Glutamatergic neuron (in vitro differentiated cells): ENCODE data around the gene MINDY1. TPM values are rescaled to one million over a fixed set of nuclear protein-coding genes. Genes with fewer than 3 reads are reported as not detected.

Source experiments
- DNase-seq: peaks from one replicate; pipeline ENCODE4 v3.0.0; 2022
- H3K27ac Mint-ChIP-seq: one replicate; pipeline ENCODE4 v1.8.0; 2020; ENCODE audit warnings: mild to moderate bottlenecking, mixed read lengths, inconsistent platforms; ENCODE audit not compliant: unreplicated experiment
- H3K27me3 Mint-ChIP-seq: one replicate; pipeline ENCODE4 v1.8.0; 2020; ENCODE audit warnings: mild to moderate bottlenecking, moderate library complexity, mixed read lengths, inconsistent platforms; ENCODE audit not compliant: unreplicated experiment
- H3K36me3 Mint-ChIP-seq: one replicate; pipeline ENCODE4 v1.8.0; 2020; ENCODE audit warnings: mild to moderate bottlenecking, mixed read lengths, inconsistent platforms; ENCODE audit not compliant: unreplicated experiment
- H3K4me1 Mint-ChIP-seq: one replicate; pipeline ENCODE4 v1.8.0; 2020; ENCODE audit warnings: mild to moderate bottlenecking, low read depth, mixed read lengths, inconsistent platforms; ENCODE audit not compliant: unreplicated experiment
- H3K4me3 Mint-ChIP-seq: one replicate; pipeline ENCODE4 v1.8.0; 2020; ENCODE audit warnings: mild to moderate bottlenecking, mixed read lengths, inconsistent platforms; ENCODE audit not compliant: unreplicated experiment
- H3K9me3 Mint-ChIP-seq: one replicate; pipeline ENCODE4 v1.8.0; 2020; ENCODE audit warnings: mild to moderate bottlenecking, moderate library complexity, mixed read lengths, inconsistent platforms; ENCODE audit not compliant: unreplicated experiment
- CTCF ChIP-seq: fragments of 200-600 bp; sonication (generic); IDR thresholded peaks from one replicate; pipeline ENCODE4 v1.5.0; 2021; ENCODE audit not compliant: partially characterized antibody, unreplicated experiment
- total RNA-seq: library from RNA; stranded (reverse); fragmentation: NEBNext Ultra II Directional; extraction: Animal tissue kit (Norgen Biotek cat#: 25700); gene quantifications from one replicate; pipeline ENCODE4 v1.2.1, GENCODE V29; 2021; ENCODE audit not compliant: unreplicated experiment

The MINDY1 gene
- total RNA-seq, 1 donor from 2014 or later = 26.2 TPM

GRCh38 chr1:151047925-151048644, 41.4 kb upstream of the MINDY1 start:
- TF ChIP-seq CTCF = peak; percentile 73
- peaks cover 10% of the 10 kb centered on the region for H3K9me3 Mint-ChIP-seq
- no peaks in the 10 kb centered on the region for H3K4me1 Mint-ChIP-seq
- peak overlapping the region; percentile 94 for H3K27ac Mint-ChIP-seq
- H3K4me3 Mint-ChIP-seq = peak overlapping the region; percentile 99
- H3K27me3 Mint-ChIP-seq = peaks cover 3% of the 10 kb centered on the region
- DNase-seq = peak; percentile 73
- H3K36me3 Mint-ChIP-seq = peaks cover 4% of the 10 kb centered on the region

GRCh38 chr1:151047591-151047924, 40.9 kb upstream of the MINDY1 start, which contains the start of gene C1orf56:
Gene C1orf56 (plus strand): TSS chr1:151047751. CDS start chr1:151047848, 97 bp downstream.
- Mint-ChIP-seq H3K27ac (peak within 1 kb of the TSS; percentile 94), H3K9me3 (peaks cover 10% of the 10 kb centered on the region), H3K27me3 (peaks cover 3% of the 10 kb centered on the region), H3K4me3 (peak within 1 kb of the TSS; percentile 99), H3K36me3 (peaks cover 4% of the 10 kb centered on the region), H3K4me1 (no peaks in the 10 kb centered on the region)
- no peak for TF ChIP-seq CTCF
- DNase-seq = peak; percentile 74

- Mint-ChIP-seq H3K9me3 (peaks cover 9% of the 10 kb centered on the region), H3K4me1 (no peaks in the 10 kb centered on the region), H3K36me3 (peaks cover 4% of the 10 kb centered on the region), H3K4me3 (no peak overlapping the region), H3K27me3 (no peaks in the 10 kb centered on the region), H3K27ac (no peak overlapping the region)
- no peak for TF ChIP-seq CTCF
- no peak for DNase-seq
Observed at GRCh38 chr1:151043163-151043562, 36.5 kb upstream of the MINDY1 start.

GRCh38 chr1:151039521-151039920, 32.8 kb upstream of the MINDY1 start:
- TF ChIP-seq CTCF = no peak
- DNase-seq = no peak
- Mint-ChIP-seq H3K4me1 (no peaks in the 10 kb centered on the region), H3K27ac (no peak overlapping the region), H3K4me3 (no peak overlapping the region), H3K36me3 (peaks cover 4% of the 10 kb centered on the region), H3K27me3 (no peaks in the 10 kb centered on the region), H3K9me3 (peaks cover 3% of the 10 kb centered on the region)

GRCh38 chr1:151037032-151037431, 30.3 kb upstream of the MINDY1 start:
- TF ChIP-seq CTCF = no peak
- H3K27ac Mint-ChIP-seq = no peak overlapping the region
- no peaks in the 10 kb centered on the region for H3K36me3 Mint-ChIP-seq
- H3K4me1 Mint-ChIP-seq = no peaks in the 10 kb centered on the region
- no peak overlapping the region for H3K4me3 Mint-ChIP-seq
- H3K27me3 Mint-ChIP-seq = no peaks in the 10 kb centered on the region
- no peaks in the 10 kb centered on the region for H3K9me3 Mint-ChIP-seq
- no peak for DNase-seq
